AG20443 (cell line): ENCODE measurements around the gene CRIP2.
A peak's percentile ranks its signal among the peaks of the same experiment; 100 is the strongest.

Experiments used
- DNase-seq: peaks from one replicate; pipeline ENCODE4 v3.0.0; 2012; ENCODE audit warnings: low spot score, mixed read lengths

Gene CRIP2

GRCh38 chr14:105487986-105488777, 13.6 kb downstream of the CRIP2 start:
- no peak for DNase-seq

DNA sequence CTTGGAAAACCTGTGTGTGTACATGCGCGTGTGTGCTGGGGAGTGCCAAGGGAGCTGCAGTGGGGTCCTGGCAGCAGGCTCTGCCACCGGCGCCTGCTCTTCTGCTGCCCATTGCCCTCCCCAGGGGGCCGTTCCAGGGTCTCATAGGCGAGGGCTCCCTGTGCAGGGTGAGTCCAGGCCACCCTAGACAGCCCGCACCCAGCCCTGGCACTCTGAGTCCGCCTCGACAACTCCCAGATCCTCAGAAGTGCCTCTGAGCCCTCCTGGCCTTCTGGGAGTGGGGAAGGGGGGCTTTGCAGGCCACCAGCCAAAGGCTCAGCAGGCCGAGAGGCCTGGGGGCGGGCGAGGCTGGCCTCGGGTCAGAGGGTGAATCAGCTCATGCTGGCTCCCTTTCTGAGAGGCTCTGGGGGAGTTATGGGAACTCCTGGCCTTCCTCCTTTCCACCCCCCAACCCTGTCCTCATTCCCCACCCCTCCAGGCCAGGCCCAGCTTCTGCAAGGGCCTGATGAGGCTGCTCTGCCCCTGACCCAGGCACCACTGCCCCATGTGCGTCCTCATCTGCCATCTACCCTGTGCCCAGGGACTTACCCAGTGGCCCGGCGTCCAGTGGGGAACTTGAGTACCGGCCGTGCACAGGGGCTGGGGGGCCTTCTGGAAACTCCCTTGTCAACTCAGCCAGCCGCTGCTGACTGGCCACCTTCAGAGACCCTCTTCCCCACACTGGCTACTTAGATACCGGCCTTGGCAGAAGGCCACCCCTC, 14.3 kb downstream of the CRIP2 start:
- DNase-seq = no peak

GRCh38 chr14:105489542-105490266, 15.1 kb downstream of the CRIP2 start:
- DNase-seq = peak; percentile 67

DNA sequence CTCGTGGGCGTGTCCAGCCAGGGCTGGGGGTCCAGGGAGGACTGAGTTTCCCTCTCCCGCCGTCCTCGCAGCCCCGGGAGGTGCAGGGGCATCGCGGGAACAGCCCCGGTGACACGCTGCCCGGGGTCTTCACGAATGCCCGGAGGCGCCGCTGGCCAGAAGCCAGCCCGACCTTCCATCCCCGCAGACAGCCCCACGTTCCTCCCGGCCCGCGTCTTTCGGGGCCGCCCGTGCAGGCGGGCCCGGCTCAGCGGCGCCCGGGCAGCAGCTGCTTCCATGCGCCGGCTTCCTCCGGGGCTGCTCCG, 15.6 kb downstream of the CRIP2 start:
- no peak for DNase-seq

DNA sequence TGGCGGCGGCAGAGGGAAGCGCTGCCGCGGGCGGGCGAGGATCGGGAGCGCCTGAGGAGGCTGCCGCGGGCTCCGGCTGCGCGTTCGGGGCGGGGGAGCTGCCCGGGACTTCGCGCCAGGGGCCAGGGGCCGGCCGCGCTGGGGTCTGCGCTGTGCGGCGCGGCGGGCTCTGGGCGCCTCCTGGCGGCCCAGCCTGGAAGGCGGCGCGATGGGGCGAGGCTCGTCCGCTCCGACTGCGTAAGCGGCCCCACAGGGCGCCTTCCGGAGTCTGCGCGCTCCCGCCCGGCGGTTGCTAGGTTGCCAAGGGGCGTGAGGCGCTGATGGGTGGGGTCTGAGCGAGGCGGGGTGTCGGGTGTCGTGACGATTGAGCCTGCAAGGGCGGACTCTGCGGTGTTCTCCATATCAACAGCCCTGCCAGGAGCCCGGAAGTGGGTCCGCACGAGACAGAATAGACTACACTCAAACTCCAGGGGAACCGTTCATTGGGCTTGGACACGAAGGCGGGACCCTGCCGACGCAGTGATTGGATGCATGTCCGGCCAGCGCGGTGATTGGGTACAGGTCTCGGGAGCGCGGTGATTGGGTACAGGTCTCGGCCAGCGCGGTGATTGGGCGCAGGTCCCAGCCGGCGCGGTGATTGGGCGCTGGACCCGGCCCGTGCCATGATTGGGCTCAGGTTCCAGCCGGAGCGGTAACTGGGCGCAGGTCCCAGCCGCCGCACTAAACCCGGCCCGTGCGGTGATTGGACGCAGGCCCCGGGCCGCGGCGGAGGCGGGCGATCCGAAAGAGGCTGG, 16.1 kb downstream of the CRIP2 start, which contains the start of gene TEDC1:
TSS of gene TEDC1 (plus strand) at position 675 of the 794 bp plus-strand sequence. CDS start 130 bp downstream, outside the sequence.
- DNase-seq = peak; percentile 97

GRCh38 chr14:105491366-105491973, 16.8 kb downstream of the CRIP2 start:
- DNase-seq = peak; percentile 84

GRCh38 chr14:105492031-105492970, 17.7 kb downstream of the CRIP2 start:
- DNase-seq = no peak

GRCh38 chr14:105492971-105493871, 18.6 kb downstream of the CRIP2 start:
- DNase-seq = no peak

GRCh38 chr14:105493921-105494605, 19.4 kb downstream of the CRIP2 start:
- DNase-seq = no peak

GRCh38 chr14:105494606-105494929, 19.9 kb downstream of the CRIP2 start:
- no peak for DNase-seq

- DNase-seq = no peak
Measured at GRCh38 chr14:105495101-105495989, 20.7 kb downstream of the CRIP2 start.

DNA sequence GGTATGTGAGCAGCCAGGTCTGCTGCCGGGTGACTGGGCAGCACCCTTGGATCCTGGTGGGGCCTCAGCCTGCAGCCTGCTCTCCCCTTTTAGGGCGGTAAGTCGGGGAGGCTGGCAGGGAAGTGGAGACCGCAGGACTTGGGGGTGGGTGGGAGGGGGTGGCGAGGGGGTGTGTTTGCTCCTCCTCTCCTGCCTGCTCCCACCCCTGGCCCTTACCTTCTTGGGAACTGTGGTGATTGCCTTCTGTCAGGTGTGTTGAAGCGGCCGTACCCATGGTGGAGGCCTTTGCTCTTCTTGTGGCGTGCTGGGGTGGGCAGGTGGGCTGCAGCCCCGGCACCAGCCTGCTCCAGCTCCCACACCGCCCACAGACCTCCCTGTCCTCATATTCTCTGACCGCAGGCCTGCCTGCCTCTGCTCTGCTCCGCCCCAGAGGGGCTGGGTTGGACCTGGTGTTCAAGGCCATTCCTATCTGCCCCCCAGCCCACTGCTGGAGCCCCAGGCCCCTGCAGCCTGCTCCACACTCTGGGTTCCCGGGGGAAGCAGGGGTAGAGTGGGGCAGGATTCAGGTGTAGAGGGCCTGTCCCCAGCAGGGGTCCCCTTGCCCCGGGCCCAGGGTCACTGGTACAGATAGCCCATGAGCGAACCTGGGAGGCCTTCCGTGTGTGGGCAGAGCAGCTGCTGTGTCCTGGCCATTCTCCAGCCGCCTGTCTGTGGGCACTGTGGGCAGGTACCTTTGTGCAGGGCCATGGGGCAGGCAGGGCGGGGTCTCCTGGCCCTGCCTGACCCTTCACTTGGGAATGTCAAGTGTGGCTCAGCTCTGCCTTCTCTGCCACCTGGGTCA, 21.6 kb downstream of the CRIP2 start:
- DNase-seq = no peak

- DNase-seq = no peak
Measured at GRCh38 chr14:105496831-105497591, 22.4 kb downstream of the CRIP2 start.

GRCh38 chr14:105497671-105498429, 23.2 kb downstream of the CRIP2 start:
- no peak for DNase-seq
